Measurements from ENCODE around the gene SESN2. TPM values are rescaled to one million over a fixed set of nuclear protein-coding genes. Genes with fewer than 3 reads are reported as not detected.

The SESN2 gene, protein sequence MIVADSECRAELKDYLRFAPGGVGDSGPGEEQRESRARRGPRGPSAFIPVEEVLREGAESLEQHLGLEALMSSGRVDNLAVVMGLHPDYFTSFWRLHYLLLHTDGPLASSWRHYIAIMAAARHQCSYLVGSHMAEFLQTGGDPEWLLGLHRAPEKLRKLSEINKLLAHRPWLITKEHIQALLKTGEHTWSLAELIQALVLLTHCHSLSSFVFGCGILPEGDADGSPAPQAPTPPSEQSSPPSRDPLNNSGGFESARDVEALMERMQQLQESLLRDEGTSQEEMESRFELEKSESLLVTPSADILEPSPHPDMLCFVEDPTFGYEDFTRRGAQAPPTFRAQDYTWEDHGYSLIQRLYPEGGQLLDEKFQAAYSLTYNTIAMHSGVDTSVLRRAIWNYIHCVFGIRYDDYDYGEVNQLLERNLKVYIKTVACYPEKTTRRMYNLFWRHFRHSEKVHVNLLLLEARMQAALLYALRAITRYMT
- total RNA-seq: 10 to 100 TPM; 12.3 to 15.2 TPM
- polyA plus RNA-seq (2013, experiment 1 of 2): 27.2 TPM
- polyA plus RNA-seq (2013, experiment 2 of 2): 16.8 TPM
- long read RNA-seq, experiment 1, partial matches to known transcripts: 8 of 11 reads
- long read RNA-seq, experiment 1, other reads (novel, unspliced or antisense): 0 of 11 reads
- long read RNA-seq, experiment 2, transcript SESN2-201 (10 exons, 3,453 nt): major isoform, 23 of 32 reads
- long read RNA-seq, experiment 2, partial matches to known transcripts: 4 of 32 reads
- long read RNA-seq, experiment 2, other reads (novel, unspliced or antisense): 5 of 32 reads
- long read RNA-seq, experiment 3, transcript SESN2-201 (10 exons, 3,453 nt): major isoform, 99 of 123 reads
- long read RNA-seq, experiment 3, partial matches to known transcripts: 3 of 123 reads
- long read RNA-seq, experiment 3, other reads (novel, unspliced or antisense): 21 of 123 reads
- long read RNA-seq, experiment 4, partial matches to known transcripts: 0 of 2 reads
- long read RNA-seq, experiment 4, other reads (novel, unspliced or antisense): 1 of 2 reads

DNA sequence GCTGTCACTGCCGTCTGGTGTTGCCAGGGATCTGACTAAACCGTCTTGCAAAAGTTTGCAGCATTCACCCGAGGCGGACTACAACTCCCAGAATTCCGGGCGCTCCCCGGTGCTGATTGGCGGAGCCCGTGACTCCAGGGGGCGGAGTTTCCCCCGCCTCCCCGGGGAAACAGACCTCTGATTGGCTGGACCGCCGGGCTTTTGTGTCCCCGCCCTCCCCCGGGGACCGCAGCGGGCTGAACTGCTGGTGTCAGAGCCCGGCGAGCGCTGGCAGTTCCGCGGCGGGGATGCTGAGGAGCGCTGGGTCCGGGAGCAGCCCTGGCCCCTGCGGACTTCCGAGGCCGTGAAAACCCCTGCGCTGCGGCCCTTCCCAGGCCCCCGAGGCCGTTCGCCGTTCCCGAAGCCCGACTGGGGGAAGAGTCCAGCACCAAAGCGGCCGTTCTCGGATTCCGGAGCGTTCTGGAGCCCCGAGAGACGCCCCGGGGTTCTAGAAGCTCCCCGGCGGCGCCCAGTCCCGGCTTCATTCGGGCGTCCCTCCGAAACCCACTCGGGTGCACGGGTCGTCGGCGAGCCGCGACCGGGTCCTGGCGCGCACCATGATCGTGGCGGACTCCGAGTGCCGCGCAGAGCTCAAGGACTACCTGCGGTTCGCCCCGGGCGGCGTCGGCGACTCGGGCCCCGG lies at the start of gene SESN2:
TSS of gene SESN2 (plus strand) at position 267 of the 682 bp plus-strand sequence. CDS start at position 597, 330 bp downstream.
- Mint-ChIP-seq H3K36me3 (ENCODE audit: low read depth) (no peaks in the 10 kb centered on the region), H3K27me3 (ENCODE audit: insufficient read depth) (peaks cover under 1% of the 10 kb centered on the region), H3K9me3 (no peaks in the 10 kb centered on the region), H3K4me1 (peaks cover 21% of the 10 kb centered on the region), H3K4me3 (peak within 1 kb of the TSS; percentile 71), H3K27ac (no peak within 1 kb of the TSS)
- peak; percentile 100 for DNase-seq
- Histone ChIP-seq H3K27ac (ENCODE audit: low read depth, low read length) (peak within 1 kb of the TSS; percentile 89), H3K4me3 (ENCODE audit: low read length) (peak within 1 kb of the TSS; percentile 87), H3K9me3 (ENCODE audit: control insufficient read depth, low read length) (no peaks in the 10 kb centered on the region), H3K36me3 (ENCODE audit: control insufficient read depth, insufficient read depth, low read length) (no peaks in the 10 kb centered on the region), H3K9ac (ENCODE audit: extremely low read depth, low read length, poor library complexity, severe bottlenecking) (peak within 1 kb of the TSS; percentile 90), H3K4me1 (ENCODE audit: control insufficient read depth, insufficient read depth, low read length) (no peaks in the 10 kb centered on the region), H3K27me3 (ENCODE audit: control insufficient read depth, insufficient read depth, low read length, poor library complexity, severe bottlenecking) (no peaks in the 10 kb centered on the region)
- TF ChIP-seq, protein P1, sequence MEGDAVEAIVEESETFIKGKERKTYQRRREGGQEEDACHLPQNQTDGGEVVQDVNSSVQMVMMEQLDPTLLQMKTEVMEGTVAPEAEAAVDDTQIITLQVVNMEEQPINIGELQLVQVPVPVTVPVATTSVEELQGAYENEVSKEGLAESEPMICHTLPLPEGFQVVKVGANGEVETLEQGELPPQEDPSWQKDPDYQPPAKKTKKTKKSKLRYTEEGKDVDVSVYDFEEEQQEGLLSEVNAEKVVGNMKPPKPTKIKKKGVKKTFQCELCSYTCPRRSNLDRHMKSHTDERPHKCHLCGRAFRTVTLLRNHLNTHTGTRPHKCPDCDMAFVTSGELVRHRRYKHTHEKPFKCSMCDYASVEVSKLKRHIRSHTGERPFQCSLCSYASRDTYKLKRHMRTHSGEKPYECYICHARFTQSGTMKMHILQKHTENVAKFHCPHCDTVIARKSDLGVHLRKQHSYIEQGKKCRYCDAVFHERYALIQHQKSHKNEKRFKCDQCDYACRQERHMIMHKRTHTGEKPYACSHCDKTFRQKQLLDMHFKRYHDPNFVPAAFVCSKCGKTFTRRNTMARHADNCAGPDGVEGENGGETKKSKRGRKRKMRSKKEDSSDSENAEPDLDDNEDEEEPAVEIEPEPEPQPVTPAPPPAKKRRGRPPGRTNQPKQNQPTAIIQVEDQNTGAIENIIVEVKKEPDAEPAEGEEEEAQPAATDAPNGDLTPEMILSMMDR (conservative IDR thresholded peaks at IDR 0.05): no peak
- 0% methylated on average over 23 to 76 of the region's 76 CpGs for WGBS, 2 experiments (ENCODE audit: insufficient coverage in 1 of 2, insufficient read length in 1 of 2)

DNA sequence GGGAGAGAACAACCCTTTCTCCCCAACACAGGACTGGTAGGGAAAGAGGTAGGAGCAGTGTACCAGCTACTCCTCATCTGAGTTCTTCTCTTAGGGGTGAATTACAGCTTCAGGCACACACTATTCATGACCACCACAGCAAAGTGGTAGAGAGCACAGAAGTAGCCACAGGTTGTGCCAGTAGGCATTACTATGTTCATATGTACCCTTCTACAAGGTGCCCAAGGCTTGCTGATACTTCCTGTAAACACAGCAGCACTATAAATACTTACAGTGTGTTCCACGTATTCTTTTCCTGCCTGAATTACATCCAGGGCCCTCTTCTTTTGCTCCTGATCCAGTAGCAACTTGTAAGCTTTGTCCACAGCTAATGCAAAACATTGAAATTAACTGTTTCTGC lies 49.6 kb upstream of the SESN2 start:
- Mint-ChIP-seq H3K9me3 (no peaks in the 10 kb centered on the region), H3K27ac (no peak overlapping the region), H3K4me1 (no peaks in the 10 kb centered on the region), H3K27me3 (ENCODE audit: insufficient read depth) (no peaks in the 10 kb centered on the region), H3K36me3 (ENCODE audit: low read depth) (peaks cover 41% of the 10 kb centered on the region), H3K4me3 (no peak overlapping the region)
- Histone ChIP-seq H3K27ac (ENCODE audit: low read depth, low read length) (no peak overlapping the region), H3K4me3 (ENCODE audit: low read length) (no peak overlapping the region), H3K36me3 (ENCODE audit: control insufficient read depth, insufficient read depth, low read length) (peaks cover 75% of the 10 kb centered on the region), H3K9me3 (ENCODE audit: control insufficient read depth, low read length) (no peaks in the 10 kb centered on the region), H3K9ac (ENCODE audit: extremely low read depth, low read length, poor library complexity, severe bottlenecking) (no peak overlapping the region), H3K4me1 (ENCODE audit: control insufficient read depth, insufficient read depth, low read length) (no peaks in the 10 kb centered on the region), H3K27me3 (ENCODE audit: control insufficient read depth, insufficient read depth, low read length, poor library complexity, severe bottlenecking) (no peaks in the 10 kb centered on the region)
- DNase-seq: no peak
- 90 to 100% methylated on average over 1 of the region's 1 CpG for WGBS, 2 experiments (ENCODE audit: insufficient coverage in 1 of 2, insufficient read length in 1 of 2)
- TF ChIP-seq, protein P1 (conservative IDR thresholded peaks at IDR 0.05): no peak

DNA sequence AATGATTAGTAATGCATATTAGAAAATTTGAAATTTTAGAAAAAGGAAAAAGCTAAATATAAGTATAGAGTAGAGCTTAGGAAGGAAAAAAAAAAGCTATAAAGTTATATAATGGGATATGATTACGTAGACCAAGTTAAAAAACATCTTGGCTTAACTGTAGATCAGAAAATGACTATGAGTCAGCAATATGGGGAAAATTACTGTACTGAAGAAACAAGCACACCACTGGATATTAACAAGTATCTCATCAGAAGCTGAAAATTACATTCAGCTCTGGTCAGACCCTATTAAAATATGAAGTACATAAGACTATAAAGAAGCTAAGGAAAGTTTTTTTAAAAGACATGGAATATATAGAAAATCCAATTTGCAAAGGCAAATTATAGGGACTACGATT lies 46.0 kb upstream of the SESN2 start:
- H3K4me3 ChIP-seq (ENCODE audit: low read length): no peak overlapping the region
- no peaks in the 10 kb centered on the region for H3K9me3 ChIP-seq (ENCODE audit: control insufficient read depth, low read length)
- no peak overlapping the region for H3K27ac ChIP-seq (ENCODE audit: low read depth, low read length)
- peaks cover 61% of the 10 kb centered on the region for H3K36me3 ChIP-seq (ENCODE audit: control insufficient read depth, insufficient read depth, low read length)
- no peak for DNase-seq
- WGBS, 2 experiments (ENCODE audit: insufficient coverage in 1 of 2, insufficient read length in 1 of 2): 71 to 78% methylated on average over 2 of the region's 2 CpGs
- no peak overlapping the region for H3K9ac ChIP-seq (ENCODE audit: extremely low read depth, low read length, poor library complexity, severe bottlenecking)
- Mint-ChIP-seq H3K9me3 (no peaks in the 10 kb centered on the region), H3K4me1 (no peaks in the 10 kb centered on the region), H3K27me3 (ENCODE audit: insufficient read depth) (no peaks in the 10 kb centered on the region), H3K27ac (no peak overlapping the region), H3K36me3 (ENCODE audit: low read depth) (peaks cover 44% of the 10 kb centered on the region), H3K4me3 (no peak overlapping the region)
- TF ChIP-seq, protein P1 (conservative IDR thresholded peaks at IDR 0.05): no peak
- no peaks in the 10 kb centered on the region for H3K27me3 ChIP-seq (ENCODE audit: control insufficient read depth, insufficient read depth, low read length, poor library complexity, severe bottlenecking)
- H3K4me1 ChIP-seq (ENCODE audit: control insufficient read depth, insufficient read depth, low read length): no peaks in the 10 kb centered on the region

All from endodermal cell (in vitro differentiated cells).